ENCODE results near the gene CHRM5. TPM values are rescaled to one million over a fixed set of nuclear protein-coding genes. Genes with fewer than 3 reads are reported as not detected.

Gene CHRM5
- total and polyA plus RNA-seq, 2 of the 8 experiments (the other 6 are each of a cell fraction or from before 2014, with no cell fraction given): not detected

DNA sequence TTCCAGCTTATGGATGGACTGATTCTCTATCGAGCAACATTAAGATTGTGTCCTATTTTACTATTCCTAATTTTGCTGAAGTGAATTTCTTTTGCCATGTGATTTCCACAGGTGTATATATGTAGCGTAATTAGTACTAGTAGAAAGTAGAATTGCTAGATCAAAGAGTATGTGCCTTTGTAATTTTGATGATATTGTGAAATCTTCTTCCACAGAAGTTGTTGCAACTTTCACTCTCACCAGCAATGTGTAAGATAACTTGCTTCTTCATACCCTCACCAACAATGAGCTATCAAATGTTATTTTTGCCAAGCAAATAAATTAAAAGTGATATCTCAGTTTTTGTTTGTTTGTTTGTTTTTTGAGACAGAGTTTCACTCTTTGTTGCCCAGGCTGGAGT, 139.0 kb downstream of the CHRM5 start:
- no peak overlapping the region for H4K91ac ChIP-seq (replicated peaks; ENCODE audit: insufficient read length, low read length)
- no peak overlapping the region for H2BK12ac ChIP-seq (ENCODE audit: low read depth, low read length)
- H3K4ac ChIP-seq (replicated peaks; ENCODE audit: insufficient read length, low read depth, low read length): no peak overlapping the region
- peaks cover 0 to 4% (median 0%) of the 10 kb centered on the region in 4 experiments; a peak in 2 of 7 replicates for H3K4me1 ChIP-seq (replicated peaks in 1 of 4; ENCODE audit: control insufficient read depth in 3 of 4, insufficient read depth in 4 of 4, low read length in 3 of 4)
- ChIA-PET POLR2A (ENCODE audit: partially characterized antibody) (interaction anchor here (1.0 kb wide), 1 partner anchor 103 kb away, joined by 3 read pairs; the partner anchor contains the start of gene KATNBL1), CTCF (ENCODE audit: partially characterized antibody) (interaction anchor here (1.6 to 5.9 kb wide), 2 partner anchors 72 to 103 kb away, joined by 3 to 74 read pairs; partner anchors contain the start of gene KATNBL1)
- no peak overlapping the region for H2BK120ac ChIP-seq (replicated peaks; ENCODE audit: low read depth, low read length)
- no peaks in the 10 kb centered on the region for H3K79me2 ChIP-seq (ENCODE audit: control insufficient read depth in 1 of 2, insufficient read depth in 2 of 2, low read length in 2 of 2)
- H4K20me1 ChIP-seq (replicated peaks in 1 of 2; ENCODE audit: control insufficient read depth in 1 of 2, insufficient read depth in 2 of 2, low read length in 2 of 2): no peaks in the 10 kb centered on the region
- H3K79me1 ChIP-seq (ENCODE audit: low read depth, low read length): no peaks in the 10 kb centered on the region
- no peak overlapping the region for H3K9ac ChIP-seq (replicated peaks in 1 of 4; ENCODE audit: extremely low read depth in 1 of 4, low read depth in 3 of 4, low read length in 3 of 4)
- H3K23me2 ChIP-seq (ENCODE audit: low read depth, low read length): peaks cover 3% of the 10 kb centered on the region
- no peak overlapping the region for H2BK20ac ChIP-seq (ENCODE audit: low read length)
- H3K56ac ChIP-seq (replicated peaks; ENCODE audit: insufficient read length, low read depth, low read length): no peak overlapping the region
- H2AK5ac ChIP-seq (ENCODE audit: low read depth, low read length): no peak overlapping the region
- no peak overlapping the region for H3K4me3 ChIP-seq (ENCODE audit: extremely low read depth in 1 of 4, insufficient read depth in 2 of 4, low read depth in 3 of 4, low read length in 4 of 4)
- H3K18ac ChIP-seq (ENCODE audit: extremely low read depth, low read length): no peak overlapping the region
- no peak for FAIRE-seq
- H2BK15ac ChIP-seq (ENCODE audit: low read length): no peak overlapping the region
- 87% methylated on average over 2 of the region's 2 CpGs; no CpG with 5 or more reads in 1 of the 2 experiments for WGBS, 2 experiments (ENCODE audit: extremely low coverage in 1 of 2, insufficient coverage in 1 of 2, insufficient read length in 1 of 2, insufficient replicate concordance in 2 of 2, low coverage in 1 of 2, low lambda C conversion rate in 2 of 2, missing lambda C conversion rate in 1 of 2)
- no peaks in the 10 kb centered on the region for H3K27me3 ChIP-seq (replicated peaks in 1 of 4; ENCODE audit: control insufficient read depth in 3 of 4, extremely low read depth in 1 of 4, insufficient read depth in 3 of 4, low read length in 3 of 4)
- no peak overlapping the region for H2AFZ ChIP-seq (ENCODE audit: low read length)
- H3K9me3 ChIP-seq (ENCODE audit: insufficient read depth in 2 of 2, low read depth in 1 of 2, low read length in 1 of 2): no peaks in the 10 kb centered on the region
- H3K36me3 ChIP-seq (ENCODE audit: control insufficient read depth in 2 of 4, insufficient read depth in 4 of 4, low read length in 3 of 4): no peaks in the 10 kb centered on the region
- H2BK5ac ChIP-seq (ENCODE audit: low read depth, low read length): no peak overlapping the region
- no peak for DNase-seq (ENCODE audit: low read depth in 1 of 2, low spot score in 2 of 2)
- no peak overlapping the region for H3K14ac ChIP-seq (ENCODE audit: insufficient read length)
- H3K27ac ChIP-seq (ENCODE audit: low read depth, low read length): no peak overlapping the region
- H3K4me2 ChIP-seq (ENCODE audit: insufficient read depth in 1 of 2, low read depth in 2 of 2, low read length in 2 of 2): no peak overlapping the region
- no peak overlapping the region for H4K5ac ChIP-seq (ENCODE audit: insufficient read length, low read depth, low read length)
- H4K8ac ChIP-seq (ENCODE audit: extremely low read depth, insufficient read depth, low read length): no peak overlapping the region
- H3K23ac ChIP-seq (ENCODE audit: insufficient read length): no peak overlapping the region
- TF ChIP-seq CEBPB (IDR thresholded peaks at IDR 0.05; ENCODE audit: low read depth, low read length): no peak
- no peak for TF ChIP-seq CREB1 (IDR thresholded peaks at IDR 0.05)
- TF ChIP-seq POLR2AphosphoS5 (IDR thresholded peaks at IDR 0.05; ENCODE audit: low read depth, low read length): no peak
- TF ChIP-seq MAFK (IDR thresholded peaks at IDR 0.05; ENCODE audit: low read depth, low read length): no peak
- TF ChIP-seq CBX5 (IDR thresholded peaks at IDR 0.05; ENCODE audit: low read depth, low read length): no peak
- no peak for TF ChIP-seq TEAD4 (IDR thresholded peaks at IDR 0.05; ENCODE audit: low read depth, low read length)
- no peak for TF ChIP-seq ASH2L (IDR thresholded peaks at IDR 0.05; ENCODE audit: low read length)
- TF ChIP-seq TCF12 (IDR thresholded peaks at IDR 0.05; ENCODE audit: low read depth, low read length): no peak
- no peak for TF ChIP-seq SIX5 (IDR thresholded peaks at IDR 0.05; ENCODE audit: low read depth, low read length)
- no peak for TF ChIP-seq YY1 (IDR thresholded peaks at IDR 0.05; ENCODE audit: low read depth, low read length)
- no peak for TF ChIP-seq BCL11A (IDR thresholded peaks at IDR 0.05; ENCODE audit: low read depth in 2 of 2, low read length in 2 of 2)
- no peak for TF ChIP-seq BACH1 (IDR thresholded peaks at IDR 0.05; ENCODE audit: low read length)
- no peak for TF ChIP-seq EZH2 (IDR thresholded peaks at IDR 0.05; ENCODE audit: low read depth, low read length, severe bottlenecking)
- TF ChIP-seq POLR2A (IDR thresholded peaks at IDR 0.05; ENCODE audit: control extremely low read depth in 1 of 2, low read depth in 2 of 2, low read length in 2 of 2): no peak
- no peak for TF ChIP-seq CHD2 (IDR thresholded peaks at IDR 0.05; ENCODE audit: low read length)
- no peak for TF ChIP-seq POU5F1 (IDR thresholded peaks at IDR 0.05; ENCODE audit: low read depth, low read length)
